CD4-positive, alpha-beta T cell treated with Interferon gamma for 1 hour (primary cell): ENCODE measurements around the gene FREY1.

Experiments used
- DNase-seq: peaks from one replicate; pipeline ENCODE4 v3.0.0-alpha.2; 2020

Gene FREY1

GRCh38 chr11:45890886-45891550, 16.1 kb downstream of the FREY1 start:
- no peak for DNase-seq

- no peak for DNase-seq
Measured at GRCh38 chr11:45889966-45890365, 17.1 kb downstream of the FREY1 start.

GRCh38 chr11:45889555-45889954, 17.5 kb downstream of the FREY1 start:
- DNase-seq, result no peak

- DNase-seq, result no peak
Measured at GRCh38 chr11:45887587-45887986, 19.5 kb downstream of the FREY1 start.

- DNase-seq, result no peak
Measured at GRCh38 chr11:45886816-45887520, 20.1 kb downstream of the FREY1 start.

- no peak for DNase-seq
Measured at GRCh38 chr11:45885921-45886721, 20.9 kb downstream of the FREY1 start.

- DNase-seq, result peak; percentile 48
Measured at GRCh38 chr11:45885274-45885920, 21.7 kb downstream of the FREY1 start, which contains the start of gene MAPK8IP1. Gene MAPK8IP1, plus strand, starts transcription at chr11:45885651. Its CDS starts 170 bp downstream, at chr11:45885821.

- no peak for DNase-seq
Measured at GRCh38 chr11:45884596-45885185, 22.4 kb downstream of the FREY1 start.

- DNase-seq, result no peak
Measured at GRCh38 chr11:45881708-45882368, 25.2 kb downstream of the FREY1 start.

GRCh38 chr11:45880772-45881570, 26.1 kb downstream of the FREY1 start:
- no peak for DNase-seq

GRCh38 chr11:45879803-45880686, 27.0 kb downstream of the FREY1 start:
- DNase-seq, result no peak

- no peak for DNase-seq
Measured at GRCh38 chr11:45877845-45878244, 29.2 kb downstream of the FREY1 start.

- DNase-seq, result no peak
Measured at GRCh38 chr11:45877221-45877620, 29.9 kb downstream of the FREY1 start.

GRCh38 chr11:45876401-45876800, 30.7 kb downstream of the FREY1 start:
- no peak for DNase-seq

- DNase-seq, result peak; percentile 43
Measured at GRCh38 chr11:45872651-45873356, 34.3 kb downstream of the FREY1 start.

GRCh38 chr11:45871638-45872037, 35.4 kb downstream of the FREY1 start:
- no peak for DNase-seq

- DNase-seq, result no peak
Measured at GRCh38 chr11:45870706-45871105, 36.4 kb downstream of the FREY1 start.

GRCh38 chr11:45869551-45869950, 37.5 kb downstream of the FREY1 start:
- DNase-seq, result no peak

- DNase-seq, result no peak
Measured at GRCh38 chr11:45864041-45864440, 43.0 kb downstream of the FREY1 start.
